Stimulated activated CD8-positive, alpha-beta memory T cell treated with anti-CD3 and anti-CD28 coated beads, Interleukin-15, amount 100 ng/mL, for 4 hours (primary cell): ENCODE data around the gene AFAP1L2.

Source experiments
- DNase-seq, 2 donors: peaks; one replicate each; pipeline ENCODE4 v3.0.0-alpha.2; 2020; ENCODE audit warnings: low read depth in 2 of 2

AFAP1L2 gene

DNA sequence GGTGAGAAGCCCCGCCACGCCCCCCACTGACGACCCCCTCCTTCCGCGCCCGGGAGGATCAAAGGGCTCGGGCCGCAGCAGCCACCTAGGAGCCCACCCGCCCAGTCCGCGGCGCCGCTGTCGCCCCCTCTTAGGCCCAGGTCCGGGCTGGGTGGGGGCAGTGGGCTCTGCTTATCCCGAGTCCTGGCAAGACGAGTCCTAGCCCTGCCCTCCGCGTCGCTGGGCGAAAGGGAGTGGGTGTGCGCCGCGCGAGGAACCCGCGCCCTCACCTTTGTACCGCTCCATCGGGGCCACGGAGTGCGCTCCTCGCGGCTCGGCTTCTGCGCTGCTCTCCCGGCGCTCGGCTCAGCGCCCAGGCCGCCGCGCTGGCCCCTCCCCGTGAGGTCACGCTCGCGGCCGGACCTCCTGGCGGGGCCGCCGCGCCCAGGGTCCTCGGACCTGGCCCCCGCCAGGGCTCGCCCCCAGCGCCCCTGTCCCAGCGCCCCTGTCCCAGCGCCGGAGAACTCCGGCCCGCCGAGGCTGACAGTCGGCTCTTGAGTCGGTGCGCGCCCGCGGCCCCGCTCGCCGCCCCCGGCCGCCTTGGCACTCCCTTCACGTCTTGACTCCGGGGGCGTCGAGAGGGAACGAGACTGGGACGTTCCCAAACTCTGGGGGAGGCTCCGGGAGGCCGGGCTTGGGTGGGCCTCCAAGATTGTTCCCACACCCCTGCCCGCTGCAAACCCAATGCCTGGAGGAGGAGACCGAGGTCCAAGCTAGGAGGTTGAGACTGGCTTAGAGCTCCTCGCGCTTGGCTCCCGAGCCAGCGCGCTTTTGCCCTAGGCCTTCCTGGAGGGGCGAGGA lies at the start of gene AFAP1L2:
AFAP1L2 (minus strand) TSS at position 332 of the 840 bp plus-strand sequence; CDS start at position 285, 47 bp downstream.
- no peak for DNase-seq

GRCh38 chr10:114453576-114453975 lies 49.3 kb upstream of the AFAP1L2 start:
- DNase-seq, result no peak

DNA sequence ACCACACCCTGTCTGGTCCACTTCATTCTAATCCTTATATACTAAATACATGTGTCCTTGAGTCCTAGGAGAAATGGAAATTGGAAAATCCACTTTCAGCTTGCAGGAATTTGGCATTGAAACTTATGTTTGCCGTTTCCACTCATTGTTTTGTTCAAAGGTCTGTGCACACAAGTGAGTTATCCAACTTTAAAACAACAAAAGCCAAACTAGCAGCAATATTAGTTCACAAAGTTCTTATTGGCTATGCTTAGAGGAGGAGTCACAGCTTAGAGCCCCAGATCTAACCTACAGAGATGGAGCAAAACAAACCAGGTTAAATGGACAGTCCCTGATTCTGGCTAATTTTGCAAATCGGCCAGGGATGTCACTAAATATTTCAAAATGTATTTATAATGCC lies 44.6 kb upstream of the AFAP1L2 start:
- DNase-seq, result no peak

GRCh38 chr10:114445332-114445731 lies 41.0 kb upstream of the AFAP1L2 start:
- no peak for DNase-seq

DNA sequence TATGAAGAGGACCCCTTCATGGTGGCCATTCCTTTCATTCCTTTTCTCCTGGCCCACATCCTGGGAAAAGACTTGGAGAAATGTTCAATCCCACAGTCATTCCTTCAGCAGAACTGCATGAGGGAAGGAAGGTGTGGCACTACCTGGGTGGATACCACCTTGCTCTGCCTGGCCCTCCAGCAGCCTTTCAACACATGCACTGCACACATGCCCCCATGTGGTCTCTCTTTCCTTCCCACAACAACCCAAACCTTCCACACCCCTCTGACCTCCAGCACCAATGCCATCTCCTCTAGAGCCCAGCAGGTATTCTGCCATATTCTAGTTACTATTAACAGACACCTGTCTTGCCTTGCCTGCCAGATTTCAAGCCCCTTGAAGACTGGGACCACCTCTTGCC lies 40.5 kb upstream of the AFAP1L2 start:
- no peak for DNase-seq

- no peak for DNase-seq
These were observed 37.9 kb upstream of the AFAP1L2 start for GRCh38 chr10:114442091-114442630.

DNA sequence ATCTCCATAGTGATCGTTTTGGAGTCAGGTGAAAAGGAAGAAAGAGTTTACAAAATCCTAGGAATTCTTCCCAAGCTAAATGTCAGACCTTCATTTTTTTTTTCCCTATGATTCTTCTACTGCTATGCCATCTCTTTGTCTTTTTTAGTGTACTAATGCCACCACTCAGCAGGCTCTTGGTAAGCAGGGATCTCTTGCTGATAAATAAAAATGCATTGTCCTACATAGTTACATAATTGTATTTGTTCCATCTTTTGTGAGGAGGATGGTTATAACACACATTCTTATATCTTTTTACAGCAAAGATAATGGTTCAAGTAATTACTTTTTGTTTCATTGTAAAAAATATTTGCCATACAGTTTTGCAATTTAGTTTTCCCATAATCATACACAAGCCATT lies 36.8 kb upstream of the AFAP1L2 start:
- no peak for DNase-seq

GRCh38 chr10:114437473-114438292 lies 33.4 kb upstream of the AFAP1L2 start:
- DNase-seq, result no peak

DNA sequence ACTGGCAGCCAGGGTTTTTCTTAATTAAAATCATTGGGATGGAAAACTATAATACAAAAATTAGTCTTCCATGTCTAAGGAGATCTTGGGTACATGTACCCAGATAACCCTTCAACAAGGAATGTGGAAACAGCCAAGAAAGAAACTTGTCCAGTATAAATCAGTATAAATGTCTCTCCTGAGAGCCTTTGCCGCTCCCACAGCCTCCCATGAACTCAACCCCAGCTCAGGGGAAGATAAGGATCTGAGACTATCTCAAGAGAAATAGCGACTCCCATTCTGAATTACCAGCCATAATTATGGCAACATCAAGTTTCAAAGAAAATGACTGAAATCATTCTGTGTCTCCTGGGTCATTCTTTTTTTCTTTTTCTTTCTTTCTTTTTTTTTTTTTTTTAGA lies 32.6 kb upstream of the AFAP1L2 start:
- DNase-seq, result no peak

DNA sequence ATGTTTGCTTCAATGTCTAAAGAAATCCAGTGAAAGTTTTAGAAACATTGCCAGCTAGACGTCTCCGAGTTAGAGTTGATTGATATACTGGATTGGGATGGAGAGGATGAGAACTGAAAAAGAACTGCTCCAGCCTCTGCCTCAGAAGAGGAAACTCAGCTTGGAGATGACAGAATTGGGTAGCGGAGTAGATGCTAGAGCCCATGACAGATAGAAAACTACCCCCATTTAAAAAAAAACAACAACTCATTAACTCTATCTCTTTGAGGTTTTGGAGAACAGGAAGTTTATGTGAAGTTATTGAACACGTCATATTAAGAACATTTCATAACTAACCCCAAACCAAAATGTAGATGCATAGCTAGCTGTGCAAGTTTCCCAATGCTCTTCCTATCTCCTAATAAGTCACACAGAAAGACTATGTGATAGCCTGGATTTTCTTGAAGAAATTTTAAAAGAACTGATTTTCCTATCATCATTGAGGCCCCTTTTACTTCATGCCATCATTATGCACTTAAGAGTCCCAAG lies 28.3 kb upstream of the AFAP1L2 start:
- DNase-seq, result no peak

- DNase-seq, result no peak
These were observed 27.3 kb upstream of the AFAP1L2 start for GRCh38 chr10:114431414-114432135.

- no peak for DNase-seq
These were observed 26.5 kb upstream of the AFAP1L2 start for GRCh38 chr10:114430688-114431413.

DNA sequence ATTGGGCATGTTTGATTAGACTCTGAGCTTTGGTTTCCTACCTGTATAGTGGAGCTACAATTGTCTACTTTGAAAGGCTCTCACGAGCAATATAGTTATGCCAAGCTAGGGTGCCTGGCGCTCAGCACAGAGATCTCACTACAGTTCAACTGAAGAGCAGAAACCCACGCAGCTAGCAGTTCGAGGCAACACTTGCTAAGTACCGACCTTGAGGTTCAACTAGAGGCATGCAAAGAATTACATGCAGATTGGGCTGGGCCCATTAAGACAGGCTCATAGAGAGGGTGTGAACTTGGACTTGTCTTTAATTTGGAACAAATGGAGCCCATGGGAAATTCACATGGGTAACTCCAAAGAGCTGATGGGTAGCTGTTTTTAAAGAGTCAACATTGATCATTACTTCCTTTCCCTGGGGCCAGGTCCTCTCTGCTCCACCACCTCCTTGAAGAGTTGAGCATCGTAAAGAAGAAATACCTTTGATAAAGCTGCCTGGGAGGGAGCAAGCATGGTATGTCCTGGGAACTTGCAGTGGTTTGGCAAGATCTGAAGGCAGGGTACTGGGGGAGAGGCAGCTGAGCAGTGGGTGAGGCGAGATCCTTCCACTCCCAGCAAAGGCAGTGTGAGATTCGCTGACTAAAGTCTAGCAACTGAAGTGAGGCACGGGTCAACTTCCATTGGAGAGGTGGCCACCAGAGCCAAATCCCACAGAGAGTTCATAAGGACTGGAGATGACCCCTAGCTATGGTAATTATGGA lies 25.5 kb upstream of the AFAP1L2 start:
- DNase-seq, result no peak

- no peak for DNase-seq
These were observed 23.0 kb upstream of the AFAP1L2 start for GRCh38 chr10:114427124-114427852.

DNA sequence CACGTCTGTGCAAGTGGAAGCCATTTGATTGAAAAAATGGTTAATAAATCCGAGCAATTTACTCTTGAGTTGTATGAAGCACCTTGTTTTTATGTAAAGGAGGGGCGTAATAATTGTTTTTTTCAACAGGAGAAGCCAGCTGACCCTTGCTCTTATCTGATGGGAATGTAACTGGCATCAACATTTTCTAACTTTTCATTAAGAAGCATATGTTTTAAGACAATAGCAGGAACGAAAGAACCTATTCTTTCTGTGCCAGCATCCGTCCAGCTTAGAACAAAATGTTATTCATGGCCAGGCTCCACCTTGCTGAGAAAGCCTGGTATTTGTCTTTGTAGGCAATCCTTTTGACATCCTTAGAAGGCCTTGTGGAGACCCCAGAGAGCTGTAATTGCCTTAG lies 22.2 kb upstream of the AFAP1L2 start:
- DNase-seq, result no peak

- DNase-seq, result no peak
These were observed 16.6 kb upstream of the AFAP1L2 start for GRCh38 chr10:114420811-114421485.

DNA sequence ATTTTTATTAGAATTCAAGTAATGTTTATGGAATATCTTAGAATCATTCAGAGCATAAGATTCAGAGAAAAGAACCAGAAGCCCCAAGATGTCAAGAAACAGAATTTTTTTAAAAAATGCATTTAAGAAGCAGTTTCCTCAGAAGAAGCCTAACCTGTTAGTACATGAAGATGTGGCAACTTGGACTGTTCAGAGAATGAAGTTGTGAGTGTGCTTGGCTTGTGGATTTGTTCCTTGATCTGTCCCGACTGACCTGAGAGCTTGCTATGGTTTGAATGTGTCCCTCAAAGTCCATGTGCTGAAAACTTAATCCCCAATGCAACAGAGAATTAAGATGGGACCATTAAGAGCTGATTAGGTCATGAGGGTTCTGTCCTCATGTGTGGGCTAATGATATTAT lies 13.8 kb upstream of the AFAP1L2 start:
- DNase-seq, result no peak

DNA sequence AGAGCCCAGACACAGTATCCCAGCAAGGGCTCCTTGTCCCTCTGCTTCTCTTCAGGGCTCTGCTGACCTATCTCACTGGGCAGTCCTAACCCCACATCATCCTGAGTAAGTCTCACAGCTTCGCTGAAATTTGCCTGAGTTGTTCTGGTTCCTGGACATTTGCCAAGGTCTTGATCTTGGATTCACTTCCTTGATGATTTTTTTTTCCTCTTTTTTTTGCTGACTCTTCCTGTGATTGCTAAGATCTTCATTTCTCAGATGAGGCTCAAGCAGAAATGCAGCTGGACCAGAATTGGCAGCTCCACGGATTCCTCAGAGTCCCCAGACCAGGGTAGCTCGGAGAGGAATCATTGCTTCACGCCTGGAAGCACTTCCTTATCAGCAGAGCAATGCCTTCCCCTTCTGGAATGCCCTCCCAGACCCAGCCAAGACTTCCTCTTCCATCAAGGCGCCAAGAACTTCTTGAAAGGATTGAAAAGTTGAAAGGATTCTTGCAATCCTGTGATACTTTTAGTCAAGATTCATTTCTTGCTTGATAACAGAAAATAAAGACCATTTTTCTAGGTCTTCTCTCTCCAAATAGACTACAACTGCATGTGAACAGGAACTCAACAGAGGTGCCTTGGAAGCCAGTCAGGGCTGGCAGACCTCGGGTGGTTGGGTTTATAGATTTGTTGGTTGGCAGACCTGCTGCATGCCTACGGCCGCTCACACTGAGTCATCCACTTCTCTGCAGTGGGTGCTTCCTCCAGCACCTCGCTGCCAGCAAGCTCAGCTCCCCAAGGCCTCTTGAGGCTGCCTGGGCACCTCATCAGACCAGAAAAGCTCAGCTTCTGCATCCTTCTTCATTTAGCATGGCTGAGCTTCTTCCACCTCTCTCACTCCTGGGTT lies 8.8 kb upstream of the AFAP1L2 start:
- no peak for DNase-seq
